Astrocyte of the spinal cord (primary cell): ENCODE data around the gene BCL6B.
"Not testable (repeated sequence)": the region's sequence is repeated elsewhere in the genome, so short reads cannot be mapped to it uniquely, and the experiment has no call there.

Source experiments
- DNase-seq: peaks from one replicate; pipeline ENCODE4 v3.0.0; 2011; ENCODE audit warnings: low read depth, low spot score
- H3K4me3 ChIP-seq: 2 replicates; pipeline ENCODE4 v1.5.1; 2011; ENCODE audit warnings: low read depth, mild to moderate bottlenecking, low read length, moderate library complexity
- in situ Hi-C: cut with HindIII; loops from 2 replicates; pipeline ENCODE4 v1.10.0; 2017; ENCODE audit warnings: low sequenced_read_pairs
- TF ChIP-seq, protein P1 (sequence below): IDR thresholded peaks from 2 replicates; pipeline ENCODE4 v1.5.1; 2012; ENCODE audit warnings: low read depth, mild to moderate bottlenecking, low read length, inconsistent platforms

BCL6B gene

DNA sequence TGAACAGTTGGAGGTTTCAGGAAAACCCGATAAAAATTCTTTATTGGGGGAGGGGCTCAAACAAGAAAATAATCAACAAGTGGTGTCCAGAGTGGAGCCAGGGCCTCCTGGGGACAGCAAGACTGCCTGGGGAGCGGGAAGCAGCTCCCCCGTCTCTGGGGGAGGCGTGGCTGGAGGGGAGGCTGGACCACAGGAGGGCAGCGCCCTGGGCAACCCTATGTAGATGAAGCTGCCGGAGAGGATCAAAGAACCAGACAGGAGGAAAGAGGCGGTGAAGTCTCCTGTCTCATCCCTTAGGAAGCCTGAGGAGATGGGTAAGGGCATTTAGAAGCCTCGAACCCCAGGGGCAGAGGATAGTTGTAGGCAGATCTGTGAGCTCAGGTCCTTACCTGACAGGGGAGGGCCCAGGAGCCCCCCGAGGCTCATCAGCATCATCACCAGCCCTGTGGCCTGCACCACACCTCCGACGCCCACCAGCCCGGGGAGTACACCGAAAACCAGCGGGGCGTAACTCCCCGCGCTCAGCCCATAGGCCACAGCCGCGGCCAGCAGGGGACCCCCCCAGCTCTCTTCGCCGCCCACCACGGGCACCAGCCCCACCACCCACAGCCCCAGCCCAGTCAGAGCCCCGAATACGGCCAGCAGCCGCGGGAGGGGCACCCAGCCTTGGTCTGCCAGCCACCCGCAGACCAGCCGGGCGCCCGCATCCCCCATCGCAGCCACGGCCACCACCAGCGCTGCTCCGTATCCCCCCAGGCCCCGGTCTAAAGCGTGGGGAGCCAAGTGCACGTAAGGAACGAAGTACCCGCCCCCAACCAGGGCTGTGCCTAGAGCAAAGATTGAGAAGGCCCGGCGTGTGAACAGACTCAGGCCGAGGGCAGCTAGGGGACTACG, 19.0 kb downstream of the BCL6B start:
- no peak for DNase-seq
- H3K4me3 ChIP-seq, result no peak overlapping the region
- TF ChIP-seq, protein P1, sequence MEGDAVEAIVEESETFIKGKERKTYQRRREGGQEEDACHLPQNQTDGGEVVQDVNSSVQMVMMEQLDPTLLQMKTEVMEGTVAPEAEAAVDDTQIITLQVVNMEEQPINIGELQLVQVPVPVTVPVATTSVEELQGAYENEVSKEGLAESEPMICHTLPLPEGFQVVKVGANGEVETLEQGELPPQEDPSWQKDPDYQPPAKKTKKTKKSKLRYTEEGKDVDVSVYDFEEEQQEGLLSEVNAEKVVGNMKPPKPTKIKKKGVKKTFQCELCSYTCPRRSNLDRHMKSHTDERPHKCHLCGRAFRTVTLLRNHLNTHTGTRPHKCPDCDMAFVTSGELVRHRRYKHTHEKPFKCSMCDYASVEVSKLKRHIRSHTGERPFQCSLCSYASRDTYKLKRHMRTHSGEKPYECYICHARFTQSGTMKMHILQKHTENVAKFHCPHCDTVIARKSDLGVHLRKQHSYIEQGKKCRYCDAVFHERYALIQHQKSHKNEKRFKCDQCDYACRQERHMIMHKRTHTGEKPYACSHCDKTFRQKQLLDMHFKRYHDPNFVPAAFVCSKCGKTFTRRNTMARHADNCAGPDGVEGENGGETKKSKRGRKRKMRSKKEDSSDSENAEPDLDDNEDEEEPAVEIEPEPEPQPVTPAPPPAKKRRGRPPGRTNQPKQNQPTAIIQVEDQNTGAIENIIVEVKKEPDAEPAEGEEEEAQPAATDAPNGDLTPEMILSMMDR, result no peak
- in situ Hi-C loops, result no loop called here

DNA sequence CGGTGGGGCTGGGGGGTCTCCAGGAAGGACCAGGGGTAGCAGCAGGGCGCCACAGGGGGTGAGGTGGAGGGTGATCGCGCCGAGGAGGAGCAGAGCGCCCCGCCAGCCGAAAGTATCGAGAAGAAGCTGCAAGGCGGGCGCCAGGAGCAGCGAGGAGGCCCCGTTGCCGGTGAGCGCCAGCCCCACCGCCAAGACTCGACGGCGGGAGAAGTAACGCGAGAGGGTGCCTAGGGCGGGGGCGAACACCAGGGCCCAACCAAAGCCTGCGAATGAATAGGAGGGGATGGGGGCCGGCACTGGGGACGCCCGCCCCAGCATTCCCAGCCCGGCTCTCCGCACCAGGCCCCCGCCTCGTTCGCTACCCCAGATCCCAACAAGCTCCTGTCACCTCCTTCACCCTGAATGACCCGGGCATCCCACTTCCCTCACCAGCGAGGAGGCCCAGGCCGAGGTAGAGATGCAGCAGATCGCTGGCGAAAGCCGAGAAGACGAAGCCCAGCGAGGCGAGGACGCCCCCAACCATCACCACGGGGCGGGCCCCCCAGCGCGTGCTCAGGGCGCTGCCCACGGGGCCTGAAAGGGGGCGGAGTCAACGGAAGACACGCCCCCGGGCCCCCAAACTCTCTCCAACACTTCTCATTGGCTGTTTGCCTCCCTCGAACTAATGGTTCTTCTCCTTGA, 19.8 kb downstream of the BCL6B start:
- DNase-seq, result no peak
- in situ Hi-C loops, result no loop called here
- no peak overlapping the region for H3K4me3 ChIP-seq
- TF ChIP-seq, protein P1, result no peak

DNA sequence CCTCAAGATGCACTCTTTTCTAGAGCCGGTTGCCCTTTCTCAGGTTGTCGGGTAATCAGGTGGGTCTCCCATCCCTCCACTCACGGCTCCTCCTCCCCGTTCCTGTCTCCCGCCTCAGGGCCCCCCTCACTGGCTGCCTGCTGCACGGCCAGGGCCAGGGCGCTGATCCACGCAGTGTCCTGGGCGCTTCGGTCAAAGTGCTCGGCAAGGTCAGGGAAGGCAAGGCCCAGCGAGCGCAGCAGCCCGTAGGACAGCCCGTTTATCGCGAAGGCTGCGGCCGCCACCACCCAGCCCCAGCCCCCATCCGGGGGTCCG, 20.3 kb downstream of the BCL6B start:
- TF ChIP-seq, protein P1, result no peak
- in situ Hi-C loops, result no loop called here
- no peak for DNase-seq
- H3K4me3 ChIP-seq, result peak overlapping the region; percentile 23

DNA sequence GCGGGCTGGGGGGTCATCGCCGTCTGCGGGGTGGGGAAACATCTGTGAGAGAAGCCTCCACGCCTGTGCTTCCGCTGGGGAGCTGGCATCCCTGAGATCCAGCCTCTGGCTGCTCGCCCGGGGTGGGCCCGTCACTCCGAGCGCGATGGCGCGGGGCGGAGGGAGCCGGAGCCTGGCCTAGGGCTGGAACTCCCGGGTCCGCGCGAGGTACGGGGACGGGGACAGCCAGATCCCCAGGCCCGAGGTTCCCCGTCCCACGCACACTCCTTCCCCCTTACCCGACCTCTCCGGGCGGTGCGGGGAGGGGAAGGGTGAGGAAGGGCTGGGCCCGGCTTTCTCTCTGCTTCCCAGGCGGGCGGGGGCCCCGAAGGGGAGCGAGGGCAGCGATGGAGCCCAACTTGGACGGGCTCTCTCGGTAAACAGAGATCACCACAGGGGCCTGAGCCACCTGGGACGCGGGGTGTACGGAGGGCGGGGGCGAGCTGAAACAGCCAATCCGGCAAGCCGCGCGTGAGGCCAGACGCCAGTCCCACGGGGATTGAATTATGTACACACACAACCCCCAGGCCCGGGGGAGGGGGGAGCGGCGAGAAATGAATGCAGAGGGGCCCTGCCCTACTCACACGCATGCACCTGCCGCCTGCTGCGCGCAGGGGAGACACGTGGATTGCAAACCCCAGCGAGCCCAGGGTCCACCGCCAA, 20.8 kb downstream of the BCL6B start, which contains the start of gene SLC16A11:
SLC16A11 (minus strand) TSS at position 596 of the 702 bp plus-strand sequence; CDS start at position 17, 579 bp downstream.
- DNase-seq, result peak; percentile 17
- peak within 1 kb of the TSS; percentile 23 for H3K4me3 ChIP-seq
- TF ChIP-seq, protein P1, result no peak
- in situ Hi-C loops, result no loop called here

DNA sequence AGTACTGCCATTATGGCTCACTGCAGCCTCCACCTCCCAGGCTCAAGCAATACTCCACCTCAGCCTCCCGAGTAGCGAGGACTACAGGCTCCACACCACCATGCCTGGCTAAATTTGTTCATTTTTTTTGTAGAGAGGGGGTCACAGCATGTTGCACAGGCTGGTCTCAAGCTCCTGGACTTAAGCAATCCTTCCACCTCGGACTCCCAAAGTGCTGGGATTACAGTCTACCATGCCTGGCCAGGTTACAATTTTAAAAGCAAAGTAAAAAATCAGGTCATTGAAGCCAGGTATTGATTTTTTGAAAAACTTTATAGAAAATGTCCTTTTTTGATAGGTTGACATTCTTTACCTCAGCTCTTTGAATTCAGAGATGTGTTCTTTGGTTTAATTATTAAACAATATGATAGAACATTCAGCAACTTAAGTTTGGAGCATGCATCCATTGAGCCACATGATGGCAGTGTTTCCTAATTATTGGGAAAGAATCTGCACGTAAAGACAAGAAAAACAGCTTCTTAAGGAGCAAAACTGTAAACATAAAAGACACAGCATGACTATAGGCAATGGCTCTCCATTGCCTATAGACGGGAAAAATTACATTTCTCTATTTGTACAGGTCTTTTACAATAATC, 22.8 kb downstream of the BCL6B start:
- no peak overlapping the region for H3K4me3 ChIP-seq
- TF ChIP-seq, protein P1, result peak; percentile 75
- in situ Hi-C loops, result no loop called here
- peak; percentile 86 for DNase-seq

DNA sequence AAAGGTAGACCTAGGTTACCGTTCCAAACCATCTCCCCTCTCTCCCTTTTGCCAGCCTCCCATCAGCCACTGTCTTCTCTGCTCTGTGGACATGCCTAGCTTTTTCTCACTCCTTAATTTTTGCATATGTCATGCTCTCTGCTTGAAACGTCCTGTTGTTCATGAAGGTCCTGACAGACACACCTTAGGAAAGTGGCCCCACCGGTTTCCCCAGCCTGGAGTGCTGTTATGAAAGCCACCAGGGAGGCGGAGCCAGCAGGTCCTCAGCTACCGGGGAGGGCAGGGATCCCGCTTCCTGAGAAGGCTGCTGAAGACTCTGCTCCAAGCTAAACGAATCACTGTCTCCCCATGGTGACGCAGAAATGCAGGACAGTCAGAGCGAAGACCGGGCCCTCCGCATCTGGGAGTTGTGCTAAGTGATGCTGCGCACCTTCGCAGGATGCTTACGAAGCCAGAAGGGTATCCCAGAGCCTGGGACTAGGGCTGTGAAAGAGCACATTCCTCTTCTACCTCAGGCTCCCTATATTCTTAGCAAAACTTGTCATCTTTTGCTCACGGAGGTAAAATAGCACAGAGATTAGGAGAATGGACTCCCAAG, 23.4 kb downstream of the BCL6B start:
- TF ChIP-seq, protein P1, result no peak
- DNase-seq, result no peak
- in situ Hi-C loops, result no loop called here
- no peak overlapping the region for H3K4me3 ChIP-seq

DNA sequence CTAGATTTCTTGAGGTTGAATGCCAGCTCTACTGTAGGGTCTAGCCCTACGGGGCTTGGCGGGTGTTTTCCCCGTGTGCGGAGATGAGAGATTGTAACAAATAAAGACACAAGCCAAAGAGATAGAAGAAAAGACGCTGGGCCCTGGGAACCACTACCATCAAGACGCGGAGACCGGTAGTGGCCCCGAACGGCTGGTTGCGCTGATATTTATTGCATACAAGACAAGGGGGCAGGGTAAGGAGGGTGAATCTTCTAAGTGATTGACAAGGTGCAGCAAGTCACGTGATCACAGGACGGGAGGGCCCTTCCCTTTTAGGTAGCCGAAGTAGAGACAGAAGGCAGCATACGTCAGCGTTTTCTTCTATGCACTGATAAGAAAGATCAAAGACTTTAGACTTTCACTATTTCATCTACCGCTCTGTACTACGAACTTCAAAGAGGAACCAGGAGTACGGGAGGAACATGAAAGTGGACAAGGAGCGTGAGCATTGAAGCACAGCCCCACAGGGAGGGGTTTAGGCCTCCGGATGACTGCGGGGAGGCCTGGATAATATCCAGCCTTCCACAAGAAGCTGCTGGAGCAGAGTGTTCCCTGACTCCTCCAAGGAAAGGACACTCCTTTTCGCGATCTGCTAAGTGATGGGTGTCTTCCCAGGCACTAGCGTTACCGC, 24.0 kb downstream of the BCL6B start:
- H3K4me3 ChIP-seq, DNase-seq, in situ Hi-C loops: not testable (repeated sequence)
